ENCODE data around the gene ACR. TPM values are rescaled to one million over a fixed set of nuclear protein-coding genes. Genes with fewer than 3 reads are reported as not detected.
"Not testable (repeated sequence)": the region's sequence is repeated elsewhere in the genome, so short reads cannot be mapped to it uniquely, and the experiment has no call there.

ACR gene
- total RNA-seq, 2 experiments from 2014 or later = not detected

DNA sequence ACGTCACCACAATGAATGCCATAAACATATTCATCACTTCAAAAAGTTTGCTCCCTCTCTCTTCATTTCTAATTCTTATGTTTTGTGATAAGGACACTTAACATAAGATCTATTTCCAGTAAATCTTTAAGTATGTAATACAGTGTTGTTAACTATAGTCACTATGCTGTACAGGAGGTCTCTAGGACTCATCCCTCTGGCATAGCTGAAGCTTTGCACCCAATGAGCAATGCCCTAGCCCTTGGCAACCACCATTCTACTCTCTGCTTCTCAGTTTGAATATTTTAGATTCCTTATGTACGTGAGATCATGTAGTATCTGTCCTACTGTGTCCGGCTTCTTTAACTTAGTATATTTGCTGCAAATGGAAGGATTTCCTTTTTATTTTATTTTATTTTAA lies 26.3 kb downstream of the ACR start:
- H3K27me3 Mint-ChIP-seq; H3K27ac Mint-ChIP-seq; H3K9me3 Mint-ChIP-seq; DNase-seq; H3K4me1 Mint-ChIP-seq; CTCF ChIA-PET; H3K36me3 Mint-ChIP-seq (ENCODE audit: low read depth); H3K4me3 Mint-ChIP-seq; POLR2A ChIA-PET: not testable (repeated sequence)

GRCh38 chr22:50775132-50775531 lies 37.1 kb downstream of the ACR start:
- CTCF ChIA-PET; H3K4me1 Mint-ChIP-seq; H3K4me3 Mint-ChIP-seq; H3K27me3 Mint-ChIP-seq; POLR2A ChIA-PET; H3K27ac Mint-ChIP-seq; H3K36me3 Mint-ChIP-seq (ENCODE audit: low read depth); H3K9me3 Mint-ChIP-seq: not testable (repeated sequence)
- peak; percentile 16 for DNase-seq

GRCh38 chr22:50777631-50778030 lies 39.6 kb downstream of the ACR start:
- not testable (repeated sequence) for H3K36me3 Mint-ChIP-seq (ENCODE audit: low read depth)

GRCh38 chr22:50780244-50780643 lies 42.2 kb downstream of the ACR start:
- H3K27ac Mint-ChIP-seq; H3K9me3 Mint-ChIP-seq; CTCF ChIA-PET; H3K36me3 Mint-ChIP-seq (ENCODE audit: low read depth); H3K4me3 Mint-ChIP-seq; POLR2A ChIA-PET; DNase-seq; H3K27me3 Mint-ChIP-seq: not testable (repeated sequence)
- H3K4me1 Mint-ChIP-seq = peaks cover 16% of the 10 kb centered on the region

More at GRCh38 chr22:50777631-50778030, 39.6 kb downstream of the ACR start:
- CTCF ChIA-PET, H3K27me3 Mint-ChIP-seq, H3K27ac Mint-ChIP-seq, POLR2A ChIA-PET, H3K9me3 Mint-ChIP-seq, H3K4me1 Mint-ChIP-seq, H3K4me3 Mint-ChIP-seq, DNase-seq: not testable (repeated sequence)

GRCh38 chr22:50782253-50782652 lies 44.2 kb downstream of the ACR start:
- H3K27me3 Mint-ChIP-seq; H3K36me3 Mint-ChIP-seq (ENCODE audit: low read depth); CTCF ChIA-PET; H3K27ac Mint-ChIP-seq; POLR2A ChIA-PET; H3K9me3 Mint-ChIP-seq; DNase-seq: not testable (repeated sequence)
- Mint-ChIP-seq H3K4me3 (peak overlapping the region; percentile 37), H3K4me1 (peaks cover 16% of the 10 kb centered on the region)

DNA sequence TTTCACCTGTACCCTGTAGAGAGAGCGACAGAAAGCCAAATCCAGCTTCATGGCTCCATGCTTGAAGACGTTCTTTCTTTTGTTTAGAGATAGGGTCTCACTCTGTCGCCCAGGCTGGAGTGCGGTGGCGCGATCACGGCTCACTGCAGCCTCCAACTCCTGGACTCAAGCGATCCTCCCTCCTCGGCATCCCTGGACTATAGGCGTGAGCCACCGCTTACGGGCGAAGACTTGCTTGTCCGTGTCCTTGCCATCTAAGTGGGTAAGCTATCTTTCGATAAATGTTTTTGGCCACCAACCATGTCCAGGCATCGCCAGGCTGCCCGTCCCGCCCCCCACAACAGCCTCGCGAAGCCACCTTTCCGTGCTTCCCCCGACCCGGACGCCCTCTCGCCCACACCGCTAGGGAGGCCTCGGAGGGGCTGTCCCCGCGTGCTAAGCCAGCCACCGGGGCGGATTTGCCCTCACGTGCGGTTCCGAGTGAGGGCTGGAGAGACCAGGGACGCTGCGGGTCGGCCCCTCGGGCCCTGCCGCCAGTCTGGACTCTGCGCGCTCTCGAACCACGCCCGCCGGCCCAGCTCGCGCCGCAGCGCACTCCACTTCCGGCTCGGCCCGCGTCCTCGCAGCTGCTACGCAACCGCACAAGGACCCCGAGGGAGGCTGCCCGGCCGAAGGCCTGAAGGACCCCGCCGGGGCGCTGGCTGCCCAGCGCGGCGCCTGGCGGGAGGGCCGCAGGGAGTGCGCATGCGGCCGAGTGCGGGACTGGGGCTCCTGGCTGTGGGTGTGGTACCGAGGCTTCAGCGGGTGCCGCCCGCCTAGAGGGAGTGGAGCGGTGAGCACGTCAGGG lies 45.3 kb downstream of the ACR start, which contains the start of gene RABL2B:
Gene RABL2B, minus strand, starts transcription at position 604 of the 847 bp plus-strand sequence. CDS start 1,342 bp downstream, outside the sequence.
- H3K36me3 Mint-ChIP-seq (ENCODE audit: low read depth); H3K27me3 Mint-ChIP-seq; POLR2A ChIA-PET; H3K9me3 Mint-ChIP-seq; CTCF ChIA-PET: not testable (repeated sequence)
- H3K4me3 Mint-ChIP-seq = peak within 1 kb of the TSS; percentile 82
- peak within 1 kb of the TSS; percentile 88 for H3K27ac Mint-ChIP-seq
- H3K4me1 Mint-ChIP-seq = peaks cover 16% of the 10 kb centered on the region
- DNase-seq = peak; percentile 88

GRCh38 chr22:50783880-50784276 lies 45.9 kb downstream of the ACR start:
- CTCF ChIA-PET; H3K36me3 Mint-ChIP-seq (ENCODE audit: low read depth); POLR2A ChIA-PET; H3K27me3 Mint-ChIP-seq; H3K9me3 Mint-ChIP-seq: not testable (repeated sequence)
- H3K4me3 Mint-ChIP-seq = peak overlapping the region; percentile 82
- H3K27ac Mint-ChIP-seq = peak overlapping the region; percentile 88
- peaks cover 16% of the 10 kb centered on the region for H3K4me1 Mint-ChIP-seq
- DNase-seq = peak; percentile 10

GRCh38 chr22:50785289-50785688 lies 47.3 kb downstream of the ACR start:
- H3K36me3 Mint-ChIP-seq (ENCODE audit: low read depth); H3K9me3 Mint-ChIP-seq; DNase-seq; CTCF ChIA-PET; H3K27ac Mint-ChIP-seq; H3K4me3 Mint-ChIP-seq; H3K27me3 Mint-ChIP-seq; POLR2A ChIA-PET: not testable (repeated sequence)
- peaks cover 16% of the 10 kb centered on the region for H3K4me1 Mint-ChIP-seq

DNA sequence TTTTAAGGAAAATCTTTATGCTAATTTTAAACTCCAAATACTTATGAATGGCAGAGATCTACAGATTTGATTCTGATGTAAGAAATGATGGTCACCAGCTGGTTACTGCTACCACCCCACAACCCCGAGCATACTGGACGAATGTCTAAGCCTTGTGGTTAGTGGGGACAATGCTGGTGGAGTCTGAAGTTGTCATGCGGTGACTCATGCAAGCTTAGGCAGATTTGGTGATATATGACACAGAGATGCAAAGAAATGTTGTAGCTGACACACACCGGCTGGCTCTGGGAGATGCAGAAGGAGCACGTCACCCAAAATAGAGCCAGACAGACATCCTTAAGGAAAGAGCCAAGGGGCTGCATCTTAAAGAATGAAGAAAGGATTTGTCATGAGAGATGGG lies 48.9 kb downstream of the ACR start:
- H3K4me1 Mint-ChIP-seq = peaks cover 12% of the 10 kb centered on the region
- H3K4me3 Mint-ChIP-seq; POLR2A ChIA-PET; H3K9me3 Mint-ChIP-seq; CTCF ChIA-PET; H3K27ac Mint-ChIP-seq; H3K27me3 Mint-ChIP-seq; DNase-seq; H3K36me3 Mint-ChIP-seq (ENCODE audit: low read depth): not testable (repeated sequence)

Other genes with a start within 250 kb of the ACR start
- 100 to 1,000 TPM; 130 to 139 TPM for gene LMF2, start 230.5 kb upstream of the ACR start, total RNA-seq
- 100 to 1,000 TPM; 110 to 133 TPM for gene NCAPH2, start 230.0 kb upstream of the ACR start, total RNA-seq
- 10 to 100 TPM in 1 of 2 experiments, 1 to 10 TPM in 1; 2.8 to 10.5 TPM for gene SCO2, start 212.6 kb upstream of the ACR start, total RNA-seq
- 100 to 1,000 TPM in 1 of 2 experiments, 10 to 100 TPM in 1; 92.2 to 126 TPM for gene TYMP, start 208.2 kb upstream of the ACR start, total RNA-seq
- gene KLHDC7B, start 192.3 kb upstream of the ACR start, total RNA-seq = 10 to 100 TPM; 15.6 to 16.0 TPM
- under 1 TPM in 1 of 2 experiments, not detected in 1; 0.87 TPM for gene SYCE3, start 175.3 kb upstream of the ACR start, total RNA-seq
- gene CPT1B, start 159.8 kb upstream of the ACR start, total RNA-seq = 100 to 1,000 TPM; 107 to 113 TPM
- gene CHKB, start 155.4 kb upstream of the ACR start, total RNA-seq = 100 to 1,000 TPM; 140 to 142 TPM
- gene MAPK8IP2, start 137.4 kb upstream of the ACR start, total RNA-seq = under 1 TPM; 0.29 to 0.37 TPM
- 10 to 100 TPM; 64.2 to 66.5 TPM for gene ARSA, start 110.1 kb upstream of the ACR start, total RNA-seq
- gene SHANK3, start 65.4 kb upstream of the ACR start, total RNA-seq = under 1 TPM; 0.02 to 0.04 TPM
- 10 to 100 TPM; 28.2 to 29.0 TPM for gene RABL2B, start 45.4 kb downstream of the ACR start, total RNA-seq